GM18519 (cell line): ENCODE data around the gene FAM161B.
"Not testable (repeated sequence)": the region's sequence is repeated elsewhere in the genome, so short reads cannot be mapped to it uniquely, and the experiment has no call there.

Source experiments
- ATAC-seq: cut with Tn5 transposase; IDR thresholded peaks from one replicate; pipeline ENCODE4 v1.9.1; 2021; ENCODE audit warnings: mild to moderate bottlenecking, moderate library complexity; ENCODE audit not compliant: unreplicated experiment, low FRiP score

The FAM161B gene

GRCh38 chr14:73944432-73945158 is 5.3 kb downstream of the FAM161B start:
- ATAC-seq = no peak

GRCh38 chr14:73943083-73943482 is 6.8 kb downstream of the FAM161B start:
- ATAC-seq = no peak

DNA sequence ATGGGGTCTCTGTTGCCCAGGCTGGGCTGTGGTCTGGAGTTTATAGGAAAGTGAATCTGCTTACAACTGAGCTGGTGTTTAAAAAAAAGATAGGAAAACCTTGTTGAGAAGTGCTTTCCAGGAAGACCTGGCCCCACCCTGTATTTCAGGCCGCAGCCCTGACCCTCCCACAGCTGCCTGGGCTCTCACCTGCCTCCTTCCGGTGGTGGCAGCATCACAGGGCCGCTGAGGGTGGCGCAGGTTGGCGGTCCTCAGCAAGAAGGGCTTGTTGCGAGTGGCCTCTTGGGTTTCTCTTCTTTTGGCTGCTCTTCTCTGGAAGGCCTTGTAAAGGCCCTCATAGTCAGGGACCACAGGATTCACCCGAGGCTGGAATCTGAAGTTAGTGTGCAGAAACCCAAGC is 7.7 kb downstream of the FAM161B start:
- no peak for ATAC-seq

GRCh38 chr14:73937012-73937411 is 12.9 kb downstream of the FAM161B start:
- no peak for ATAC-seq

DNA sequence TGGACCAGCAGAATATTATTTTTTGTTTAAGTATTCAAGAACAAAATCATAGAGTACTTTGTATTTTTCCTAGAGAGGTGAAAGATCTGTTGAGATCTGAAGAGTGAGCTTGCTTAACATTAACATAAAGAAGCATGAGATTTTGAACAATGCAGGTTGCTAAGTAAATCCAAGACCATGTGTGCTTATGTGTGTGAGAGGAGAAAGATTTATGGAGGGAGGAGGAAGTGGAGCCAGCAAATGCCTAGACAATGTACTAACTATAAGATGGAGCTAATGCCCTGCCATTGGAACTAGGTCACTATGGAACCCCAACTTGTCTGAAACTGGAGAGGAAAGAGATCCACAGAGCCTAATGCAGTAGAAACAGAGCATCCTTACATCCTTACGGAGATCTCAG is 13.3 kb downstream of the FAM161B start:
- ATAC-seq = no peak

DNA sequence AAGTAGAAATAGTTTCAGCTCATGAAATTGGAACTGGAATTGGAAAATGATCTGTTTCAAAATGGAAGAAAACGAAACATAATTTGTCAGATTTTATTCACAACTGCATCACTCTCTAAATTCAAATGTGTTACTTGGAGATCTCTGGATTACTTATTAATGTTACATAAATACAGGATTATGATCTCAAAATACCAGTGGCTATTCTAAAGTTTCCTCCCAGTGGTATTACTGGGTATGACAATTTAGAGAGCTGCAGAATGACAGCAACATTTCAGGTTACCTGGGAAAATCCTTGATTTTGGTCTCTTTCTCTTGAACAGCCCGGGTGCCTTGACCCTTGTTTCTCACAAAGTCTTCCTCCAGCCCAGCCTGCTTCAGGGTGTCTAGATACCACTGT is 14.2 kb downstream of the FAM161B start:
- no peak for ATAC-seq

DNA sequence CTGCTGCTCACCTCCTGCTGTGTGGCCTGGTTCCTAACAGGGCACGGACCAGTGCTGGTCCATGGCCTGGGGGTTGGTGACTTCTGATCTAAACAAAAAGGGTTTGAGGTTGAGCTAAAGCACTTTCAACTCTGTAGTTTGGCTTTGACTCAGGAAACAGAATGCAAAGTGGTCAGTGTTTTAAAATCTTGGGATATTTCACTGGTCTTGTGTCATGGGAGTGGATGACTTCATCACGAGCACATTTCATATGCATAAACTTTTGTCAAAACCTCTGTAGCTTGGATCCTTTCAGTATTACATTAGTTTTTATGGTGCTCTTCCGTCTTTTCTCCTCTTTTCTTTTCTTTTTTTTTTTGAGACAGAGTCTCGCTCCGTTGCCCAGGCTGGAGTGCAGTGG is 25.6 kb downstream of the FAM161B start:
- ATAC-seq = no peak

DNA sequence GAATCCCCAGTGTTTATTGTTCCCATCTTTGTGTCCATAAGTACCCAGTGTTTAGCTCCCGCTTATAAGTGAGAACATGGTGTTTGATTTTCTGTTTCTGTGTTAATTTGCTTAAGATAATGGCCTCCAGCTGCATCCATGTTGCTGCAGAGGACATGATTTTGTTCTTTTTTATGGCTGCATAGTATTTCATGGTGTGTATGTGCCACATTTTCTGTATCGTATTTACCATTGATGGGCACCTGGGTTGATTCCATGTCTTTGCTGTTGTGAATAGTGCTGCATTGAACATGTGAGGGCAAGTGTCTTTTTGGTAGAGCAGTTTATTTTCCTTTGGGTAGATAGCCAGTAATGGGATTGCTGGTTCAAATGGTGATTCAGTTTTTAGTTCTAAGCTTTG is 30.4 kb downstream of the FAM161B start:
- ATAC-seq = not testable (repeated sequence)

DNA sequence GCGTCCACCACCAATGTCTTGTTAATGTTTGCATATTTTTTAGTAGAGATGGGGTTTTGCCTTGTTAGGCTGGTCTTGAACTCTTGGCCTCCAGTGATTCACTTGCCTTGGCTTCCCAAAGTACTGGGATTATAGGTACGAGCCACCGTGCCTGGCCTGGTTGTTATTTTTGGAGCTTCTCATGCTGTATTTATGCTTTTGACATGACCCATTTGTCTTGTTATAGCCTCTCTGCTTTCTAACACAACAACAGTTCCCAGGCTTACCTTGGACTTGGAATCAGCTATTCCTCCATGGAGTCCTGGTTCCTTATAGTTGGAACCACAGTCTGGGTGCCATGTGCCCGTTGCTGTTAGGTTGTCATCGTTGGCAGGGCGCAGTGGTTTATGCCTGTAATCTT is 33.6 kb downstream of the FAM161B start:
- ATAC-seq = no peak

GRCh38 chr14:73913256-73913655 is 36.6 kb downstream of the FAM161B start:
- ATAC-seq = no peak

DNA sequence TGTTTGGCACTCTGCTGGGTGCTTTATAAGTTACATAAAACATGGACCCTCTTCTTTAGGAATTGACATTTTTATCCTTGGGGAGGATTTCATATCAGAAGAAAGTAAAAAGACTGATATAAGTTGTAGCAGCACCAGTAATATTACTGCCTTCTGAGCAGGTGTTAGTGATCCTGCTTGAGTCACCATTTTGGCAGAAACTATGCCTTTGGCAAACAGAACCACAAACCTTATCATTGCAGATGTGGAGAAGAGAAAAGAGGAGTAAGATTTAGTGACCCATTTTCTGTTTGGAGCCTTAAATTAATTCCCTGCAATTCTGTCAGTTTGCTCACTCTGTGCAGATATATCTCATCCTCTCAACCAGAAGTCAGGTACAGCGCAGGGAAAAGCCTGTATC is 40.2 kb downstream of the FAM161B start:
- ATAC-seq = no peak

DNA sequence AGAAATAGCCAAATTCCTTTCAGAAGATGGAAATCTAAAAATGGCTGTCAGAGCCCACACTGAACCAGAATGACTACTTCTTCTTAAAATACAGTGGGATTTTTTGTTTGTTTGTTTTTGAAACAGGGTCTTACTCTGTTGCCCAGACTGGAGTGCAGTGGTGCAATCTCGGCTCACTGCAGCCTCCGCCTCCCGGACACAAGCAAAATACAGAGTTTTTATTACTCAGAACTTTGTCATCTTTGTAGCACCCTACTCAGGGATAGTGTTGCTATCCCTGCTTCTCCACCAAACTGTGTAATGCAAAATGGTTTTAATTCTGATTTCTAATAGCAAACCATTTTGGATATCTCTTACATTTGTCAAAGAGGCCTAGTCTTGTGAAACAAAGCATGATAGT is 46.9 kb downstream of the FAM161B start:
- no peak for ATAC-seq

DNA sequence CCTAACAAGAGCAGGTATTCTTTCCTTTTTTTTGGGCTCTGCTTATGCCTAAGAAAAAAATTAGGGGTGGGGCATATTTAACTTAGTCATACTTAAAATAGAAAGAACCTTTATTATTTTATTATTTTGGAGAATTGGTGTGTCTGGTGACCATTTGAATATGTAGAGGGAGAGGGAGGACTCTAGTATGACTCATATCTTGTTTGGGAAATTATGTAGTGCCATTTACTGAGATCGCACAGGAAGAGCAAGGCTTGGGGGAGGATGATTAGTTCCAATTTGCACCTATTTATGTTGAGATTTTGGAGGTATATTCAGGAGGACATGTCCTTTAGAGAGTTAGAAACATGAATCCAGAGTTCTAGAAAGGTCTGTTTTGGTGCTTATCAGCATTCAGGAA is 53.4 kb downstream of the FAM161B start:
- ATAC-seq = no peak

DNA sequence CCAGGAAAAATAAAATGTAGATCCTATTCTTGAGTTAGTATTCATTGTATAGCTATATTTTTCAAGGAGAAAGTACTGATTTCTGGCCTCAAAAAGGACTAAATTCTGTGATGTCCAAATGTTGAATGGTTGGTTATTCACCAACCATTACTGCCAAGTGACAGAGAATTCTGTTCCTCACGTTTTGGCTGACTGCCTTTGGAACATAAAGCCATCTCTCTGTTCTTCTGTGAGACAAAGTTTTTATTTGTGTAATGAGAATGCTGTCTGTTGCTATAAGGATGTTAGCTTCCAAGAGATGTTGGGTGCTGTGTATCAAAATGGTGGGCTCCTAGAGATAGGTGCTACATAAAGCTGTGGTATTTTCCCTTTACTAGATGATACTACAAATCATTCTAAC is 54.0 kb downstream of the FAM161B start:
- no peak for ATAC-seq

DNA sequence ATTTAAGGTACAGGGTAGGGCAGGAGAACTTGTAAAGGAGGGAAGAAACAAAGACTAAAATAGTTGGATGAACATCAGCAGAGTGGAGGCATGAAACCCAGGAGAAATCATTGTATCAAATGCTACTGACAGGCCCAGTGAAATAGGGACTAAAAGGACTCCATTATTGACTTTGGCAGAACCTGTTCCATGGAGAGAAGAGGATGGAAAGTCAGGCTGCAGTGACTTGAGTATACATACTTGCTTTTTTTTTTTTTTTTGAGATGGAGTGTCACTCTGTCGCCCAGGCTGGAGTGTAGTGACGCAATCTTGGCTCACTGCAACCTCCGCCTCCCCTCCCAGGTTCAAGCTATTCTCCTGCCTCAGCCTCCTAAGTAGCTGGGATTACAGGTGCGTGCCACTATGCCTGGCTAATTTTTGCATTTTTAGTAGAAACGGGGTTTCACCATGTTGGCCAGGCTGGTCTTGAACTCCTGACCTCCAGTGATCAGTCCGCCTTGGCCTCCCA is 55.7 kb downstream of the FAM161B start:
- not testable (repeated sequence) for ATAC-seq

- ATAC-seq = no peak
Observed at GRCh38 chr14:73889376-73889775, 60.5 kb downstream of the FAM161B start.

GRCh38 chr14:73888971-73889370 is 60.9 kb downstream of the FAM161B start:
- ATAC-seq = no peak

DNA sequence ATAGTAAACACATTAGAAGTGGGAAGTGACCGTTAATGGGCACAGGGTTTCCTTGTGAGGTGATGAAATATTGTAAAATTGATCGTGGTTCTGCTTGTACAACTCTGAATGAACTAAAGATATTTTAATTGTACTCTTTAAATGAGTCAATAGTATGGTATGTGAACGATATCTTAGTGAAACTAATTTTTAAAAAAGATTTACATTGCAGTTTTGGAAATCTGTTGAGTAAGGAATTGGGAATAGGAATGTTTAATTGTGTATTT is 61.5 kb downstream of the FAM161B start:
- no peak for ATAC-seq

DNA sequence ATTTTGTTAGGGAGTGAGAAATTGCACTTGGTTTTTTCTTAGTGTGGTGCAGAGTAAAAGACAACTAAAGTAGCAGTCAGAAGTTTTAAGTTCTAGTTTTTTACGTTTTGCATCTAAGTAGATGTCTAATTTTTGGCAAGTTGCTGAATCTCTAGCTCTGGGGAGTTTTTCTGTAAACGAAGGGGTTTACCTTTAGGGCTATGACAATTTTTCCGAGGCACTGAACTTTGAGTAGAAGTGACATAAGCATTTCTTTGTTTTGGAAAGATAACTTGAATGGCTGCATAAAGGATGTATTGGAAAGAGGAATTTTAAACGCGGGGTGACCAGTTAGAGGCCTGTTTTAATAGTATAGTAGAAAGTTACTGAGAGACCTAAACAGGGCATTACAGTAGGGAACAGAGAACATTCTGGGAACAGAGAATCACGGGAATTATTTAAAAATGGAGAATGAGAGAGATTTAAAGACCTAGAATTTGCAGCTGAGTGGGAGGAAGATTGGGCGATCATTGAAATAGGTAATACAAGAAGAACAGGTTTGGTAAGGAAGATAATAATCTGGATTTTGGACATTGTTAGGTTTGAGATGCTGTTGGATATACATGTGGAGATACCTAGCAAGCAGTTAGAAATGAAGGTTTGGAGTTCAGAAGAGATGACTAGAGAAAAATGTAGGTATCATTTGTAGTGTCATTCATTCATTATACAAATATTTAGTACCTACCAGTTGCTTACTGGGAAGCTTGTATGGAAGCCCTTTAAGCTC is 62.0 kb downstream of the FAM161B start:
- ATAC-seq = no peak

GRCh38 chr14:73887318-73887616 is 62.6 kb downstream of the FAM161B start:
- ATAC-seq = no peak

DNA sequence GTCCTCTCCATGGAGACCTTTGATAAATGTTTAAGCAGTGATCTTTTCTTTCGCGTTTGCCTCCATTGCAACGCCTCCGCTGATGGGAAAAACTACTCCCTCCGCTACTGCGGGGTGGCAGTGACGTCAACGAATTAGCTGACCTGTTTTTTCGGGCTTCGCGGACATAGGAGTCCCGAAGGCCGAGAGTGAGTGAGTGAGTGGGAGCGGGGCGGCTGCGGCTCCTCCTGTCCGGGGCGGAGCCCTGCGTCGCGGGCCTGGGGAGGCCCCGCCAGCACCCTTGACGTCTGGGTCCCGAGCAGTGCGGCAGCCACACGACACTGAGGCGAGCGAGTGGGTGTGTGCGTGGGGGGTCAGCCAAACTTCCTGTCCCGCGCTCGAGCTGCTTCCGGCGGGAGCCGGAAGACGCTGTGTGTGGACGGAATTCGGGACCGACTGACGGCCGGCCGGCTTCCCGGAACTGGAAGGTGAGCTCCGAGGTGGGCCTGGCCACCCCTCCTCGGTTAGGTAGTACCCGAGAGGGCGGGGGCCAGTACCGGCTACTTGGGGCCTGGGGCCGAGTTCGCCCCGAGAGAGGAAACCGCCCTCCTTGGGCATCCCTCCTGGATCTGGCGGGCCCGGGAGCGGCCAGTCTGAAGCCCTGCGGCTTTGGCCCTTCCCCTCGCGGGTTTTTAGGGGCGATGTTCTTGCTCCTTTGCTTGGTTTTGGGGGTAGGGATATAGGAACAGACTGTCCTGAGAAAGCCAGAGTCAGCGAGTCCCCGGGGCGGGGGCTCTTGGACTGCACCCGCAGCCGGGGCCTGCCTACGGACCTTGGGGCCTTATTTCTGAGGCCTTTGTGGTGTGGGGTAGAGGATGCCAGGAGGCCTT is 63.2 kb downstream of the FAM161B start, which contains the start of gene ZNF410:
TSS of gene ZNF410 (plus strand) at position 411 of the 869 bp plus-strand sequence. CDS start 5,317 bp downstream, outside the sequence.
- peak; percentile 91 for ATAC-seq
